ENCODE results near the gene SMARCA2. TPM values are rescaled to one million over a fixed set of nuclear protein-coding genes. Genes with fewer than 3 reads are reported as not detected.

Gene SMARCA2
- total and polyA plus RNA-seq, 9 of the 15 experiments (the other 6 are each of a cell fraction or from before 2014, with no cell fraction given), result 8.0 to 34.8 (median 25.5) TPM

- TF ChIP-seq, protein P1, sequence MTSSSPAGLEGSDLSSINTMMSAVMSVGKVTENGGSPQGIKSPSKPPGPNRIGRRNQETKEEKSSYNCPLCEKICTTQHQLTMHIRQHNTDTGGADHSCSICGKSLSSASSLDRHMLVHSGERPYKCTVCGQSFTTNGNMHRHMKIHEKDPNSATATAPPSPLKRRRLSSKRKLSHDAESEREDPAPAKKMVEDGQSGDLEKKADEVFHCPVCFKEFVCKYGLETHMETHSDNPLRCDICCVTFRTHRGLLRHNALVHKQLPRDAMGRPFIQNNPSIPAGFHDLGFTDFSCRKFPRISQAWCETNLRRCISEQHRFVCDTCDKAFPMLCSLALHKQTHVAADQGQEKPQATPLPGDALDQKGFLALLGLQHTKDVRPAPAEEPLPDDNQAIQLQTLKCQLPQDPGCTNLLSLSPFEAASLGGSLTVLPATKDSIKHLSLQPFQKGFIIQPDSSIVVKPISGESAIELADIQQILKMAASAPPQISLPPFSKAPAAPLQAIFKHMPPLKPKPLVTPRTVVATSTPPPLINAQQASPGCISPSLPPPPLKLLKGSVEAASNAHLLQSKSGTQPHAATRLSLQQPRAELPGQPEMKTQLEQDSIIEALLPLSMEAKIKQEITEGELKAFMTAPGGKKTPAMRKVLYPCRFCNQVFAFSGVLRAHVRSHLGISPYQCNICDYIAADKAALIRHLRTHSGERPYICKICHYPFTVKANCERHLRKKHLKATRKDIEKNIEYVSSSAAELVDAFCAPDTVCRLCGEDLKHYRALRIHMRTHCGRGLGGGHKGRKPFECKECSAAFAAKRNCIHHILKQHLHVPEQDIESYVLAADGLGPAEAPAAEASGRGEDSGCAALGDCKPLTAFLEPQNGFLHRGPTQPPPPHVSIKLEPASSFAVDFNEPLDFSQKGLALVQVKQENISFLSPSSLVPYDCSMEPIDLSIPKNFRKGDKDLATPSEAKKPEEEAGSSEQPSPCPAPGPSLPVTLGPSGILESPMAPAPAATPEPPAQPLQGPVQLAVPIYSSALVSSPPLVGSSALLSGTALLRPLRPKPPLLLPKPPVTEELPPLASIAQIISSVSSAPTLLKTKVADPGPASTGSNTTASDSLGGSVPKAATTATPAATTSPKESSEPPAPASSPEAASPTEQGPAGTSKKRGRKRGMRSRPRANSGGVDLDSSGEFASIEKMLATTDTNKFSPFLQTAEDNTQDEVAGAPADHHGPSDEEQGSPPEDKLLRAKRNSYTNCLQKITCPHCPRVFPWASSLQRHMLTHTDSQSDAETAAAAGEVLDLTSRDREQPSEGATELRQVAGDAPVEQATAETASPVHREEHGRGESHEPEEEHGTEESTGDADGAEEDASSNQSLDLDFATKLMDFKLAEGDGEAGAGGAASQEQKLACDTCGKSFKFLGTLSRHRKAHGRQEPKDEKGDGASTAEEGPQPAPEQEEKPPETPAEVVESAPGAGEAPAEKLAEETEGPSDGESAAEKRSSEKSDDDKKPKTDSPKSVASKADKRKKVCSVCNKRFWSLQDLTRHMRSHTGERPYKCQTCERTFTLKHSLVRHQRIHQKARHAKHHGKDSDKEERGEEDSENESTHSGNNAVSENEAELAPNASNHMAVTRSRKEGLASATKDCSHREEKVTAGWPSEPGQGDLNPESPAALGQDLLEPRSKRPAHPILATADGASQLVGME (CRISPR knock-in tag; IDR thresholded peaks at IDR 0.05), result no peak
- TF ChIP-seq RNF2 (IDR thresholded peaks at IDR 0.05), result 0 out of 2 replicates have a peak, but pooled peaks have one; percentile 52
- peak; percentile 100 for TF ChIP-seq NEUROD1 (IDR thresholded peaks at IDR 0.05; ENCODE audit: borderline replicate concordance, low read depth, low read length, partially characterized antibody)
- no peak for TF ChIP-seq DEAF1 (CRISPR knock-in tag; IDR thresholded peaks at IDR 0.05)
- no peak for TF ChIP-seq ZBTB1 (CRISPR knock-in tag; IDR thresholded peaks at IDR 0.05; ENCODE audit: borderline replicate concordance, low read depth)
- TF ChIP-seq ARID2 (IDR thresholded peaks at IDR 0.05), result no peak
- TF ChIP-seq ZNF584 (CRISPR knock-in tag; IDR thresholded peaks at IDR 0.05; ENCODE audit: low read depth), result no peak
- TF ChIP-seq EWSR1 (IDR thresholded peaks at IDR 0.05; ENCODE audit: borderline replicate concordance, low read depth, partially characterized antibody), result no peak
- TF ChIP-seq, protein P2, sequence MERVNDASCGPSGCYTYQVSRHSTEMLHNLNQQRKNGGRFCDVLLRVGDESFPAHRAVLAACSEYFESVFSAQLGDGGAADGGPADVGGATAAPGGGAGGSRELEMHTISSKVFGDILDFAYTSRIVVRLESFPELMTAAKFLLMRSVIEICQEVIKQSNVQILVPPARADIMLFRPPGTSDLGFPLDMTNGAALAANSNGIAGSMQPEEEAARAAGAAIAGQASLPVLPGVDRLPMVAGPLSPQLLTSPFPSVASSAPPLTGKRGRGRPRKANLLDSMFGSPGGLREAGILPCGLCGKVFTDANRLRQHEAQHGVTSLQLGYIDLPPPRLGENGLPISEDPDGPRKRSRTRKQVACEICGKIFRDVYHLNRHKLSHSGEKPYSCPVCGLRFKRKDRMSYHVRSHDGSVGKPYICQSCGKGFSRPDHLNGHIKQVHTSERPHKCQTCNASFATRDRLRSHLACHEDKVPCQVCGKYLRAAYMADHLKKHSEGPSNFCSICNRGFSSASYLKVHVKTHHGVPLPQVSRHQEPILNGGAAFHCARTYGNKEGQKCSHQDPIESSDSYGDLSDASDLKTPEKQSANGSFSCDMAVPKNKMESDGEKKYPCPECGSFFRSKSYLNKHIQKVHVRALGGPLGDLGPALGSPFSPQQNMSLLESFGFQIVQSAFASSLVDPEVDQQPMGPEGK (CRISPR knock-in tag; IDR thresholded peaks at IDR 0.05; ENCODE audit: borderline replicate concordance), result no peak
- 0 out of 2 replicates have a peak, but pooled peaks have one; percentile 19 for TF ChIP-seq RFX1 (IDR thresholded peaks at IDR 0.05)
- TF ChIP-seq, protein P3, sequence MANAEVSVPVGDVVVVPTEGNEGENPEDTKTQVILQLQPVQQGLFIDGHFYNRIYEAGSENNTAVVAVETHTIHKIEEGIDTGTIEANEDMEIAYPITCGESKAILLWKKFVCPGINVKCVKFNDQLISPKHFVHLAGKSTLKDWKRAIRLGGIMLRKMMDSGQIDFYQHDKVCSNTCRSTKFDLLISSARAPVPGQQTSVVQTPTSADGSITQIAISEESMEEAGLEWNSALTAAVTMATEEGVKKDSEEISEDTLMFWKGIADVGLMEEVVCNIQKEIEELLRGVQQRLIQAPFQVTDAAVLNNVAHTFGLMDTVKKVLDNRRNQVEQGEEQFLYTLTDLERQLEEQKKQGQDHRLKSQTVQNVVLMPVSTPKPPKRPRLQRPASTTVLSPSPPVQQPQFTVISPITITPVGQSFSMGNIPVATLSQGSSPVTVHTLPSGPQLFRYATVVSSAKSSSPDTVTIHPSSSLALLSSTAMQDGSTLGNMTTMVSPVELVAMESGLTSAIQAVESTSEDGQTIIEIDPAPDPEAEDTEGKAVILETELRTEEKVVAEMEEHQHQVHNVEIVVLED (CRISPR knock-in tag; IDR thresholded peaks at IDR 0.05), result peak; percentile 11; the same call in 1 of the 2 replicates
- TF ChIP-seq MBD2 (IDR thresholded peaks at IDR 0.05; ENCODE audit: borderline replicate concordance, low read depth), result no peak
- peak in 2 of 3 experiments; percentile 48 to 66 for TF ChIP-seq YY1 (IDR thresholded peaks at IDR 0.05; ENCODE audit: borderline replicate concordance in 1 of 3, control insufficient read depth in 1 of 3, extremely low read depth in 1 of 3, insufficient read depth in 3 of 3, insufficient read length in 1 of 3, insufficient replicate concordance in 2 of 3, low read depth in 1 of 3, low read length in 2 of 3)
- TF ChIP-seq XRCC5 (IDR thresholded peaks at IDR 0.05; ENCODE audit: low read depth, low read length), result peak; percentile 89
Measured at GRCh38 chr9:2241836-2242741, 226.9 kb downstream of the SMARCA2 start (continued).

Data from K562 (cell line).